Measurements from ENCODE around the gene CARD8. TPM values are rescaled to one million over a fixed set of nuclear protein-coding genes. Genes with fewer than 3 reads are reported as not detected.

Gene CARD8
- total RNA-seq, 1 experiment from 2014 or later: 8.7 TPM

DNA sequence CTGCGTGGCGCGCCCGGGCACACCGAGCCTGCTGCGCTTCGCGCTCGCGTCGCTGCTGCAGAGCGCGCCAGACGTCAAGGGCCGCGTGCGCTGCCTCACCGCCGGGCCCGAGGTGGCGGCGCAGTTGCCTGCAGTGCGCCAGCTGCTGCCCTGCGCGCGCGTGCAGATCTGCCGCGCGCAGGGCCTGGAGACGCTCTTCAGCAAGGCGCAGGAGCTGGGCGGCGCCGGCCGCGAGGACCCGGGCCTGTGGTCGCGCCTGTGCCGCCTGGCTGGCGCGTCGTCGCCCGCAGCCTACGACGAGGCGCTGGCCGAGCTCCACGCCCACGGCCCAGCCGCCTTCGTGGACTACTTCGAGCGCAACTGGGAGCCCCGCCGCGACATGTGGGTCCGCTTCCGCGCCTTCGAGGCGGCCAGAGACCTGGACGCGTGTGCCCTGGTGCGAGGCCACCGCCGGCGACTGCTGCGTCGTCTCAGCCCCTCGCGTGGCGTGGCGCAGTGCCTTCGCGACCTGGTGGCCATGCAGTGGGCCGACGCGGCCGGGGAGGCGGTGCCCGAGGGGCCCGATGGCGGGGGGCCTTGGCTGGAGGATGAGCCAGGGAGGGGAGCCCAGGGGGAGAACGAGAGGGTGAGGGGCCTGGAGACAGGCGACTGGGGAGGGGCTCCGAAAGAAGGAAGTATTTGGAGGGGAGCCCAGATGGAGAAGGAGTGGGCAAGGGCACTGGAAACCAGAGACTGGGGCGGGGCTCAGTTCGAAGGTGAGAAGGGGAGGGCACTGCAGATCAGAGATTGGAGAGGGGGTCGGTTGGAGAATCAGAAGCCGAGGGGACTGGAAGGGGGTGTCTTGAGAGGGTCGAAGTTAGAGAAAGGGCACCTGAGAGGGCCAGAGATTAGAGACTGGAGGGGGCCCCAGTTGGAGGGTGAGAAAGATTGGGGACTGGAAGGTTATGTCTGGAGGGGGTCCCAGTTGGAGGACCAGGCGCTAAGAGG lies 60.6 kb downstream of the CARD8 start:
- ChIA-PET CTCF (no interaction called here), POLR2A (ENCODE audit: unreplicated experiment) (interaction anchor here (0.6 kb wide), 1 partner anchor 7 kb away, joined by 3 read pairs; no protein-coding TSS in a partner anchor)
- TF ChIP-seq, protein P1, sequence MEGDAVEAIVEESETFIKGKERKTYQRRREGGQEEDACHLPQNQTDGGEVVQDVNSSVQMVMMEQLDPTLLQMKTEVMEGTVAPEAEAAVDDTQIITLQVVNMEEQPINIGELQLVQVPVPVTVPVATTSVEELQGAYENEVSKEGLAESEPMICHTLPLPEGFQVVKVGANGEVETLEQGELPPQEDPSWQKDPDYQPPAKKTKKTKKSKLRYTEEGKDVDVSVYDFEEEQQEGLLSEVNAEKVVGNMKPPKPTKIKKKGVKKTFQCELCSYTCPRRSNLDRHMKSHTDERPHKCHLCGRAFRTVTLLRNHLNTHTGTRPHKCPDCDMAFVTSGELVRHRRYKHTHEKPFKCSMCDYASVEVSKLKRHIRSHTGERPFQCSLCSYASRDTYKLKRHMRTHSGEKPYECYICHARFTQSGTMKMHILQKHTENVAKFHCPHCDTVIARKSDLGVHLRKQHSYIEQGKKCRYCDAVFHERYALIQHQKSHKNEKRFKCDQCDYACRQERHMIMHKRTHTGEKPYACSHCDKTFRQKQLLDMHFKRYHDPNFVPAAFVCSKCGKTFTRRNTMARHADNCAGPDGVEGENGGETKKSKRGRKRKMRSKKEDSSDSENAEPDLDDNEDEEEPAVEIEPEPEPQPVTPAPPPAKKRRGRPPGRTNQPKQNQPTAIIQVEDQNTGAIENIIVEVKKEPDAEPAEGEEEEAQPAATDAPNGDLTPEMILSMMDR (conservative IDR thresholded peaks at IDR 0.05; ENCODE audit: low read depth, low read length): no peak
- no peak for TF ChIP-seq EZH2 (IDR thresholded peaks at IDR 0.05; ENCODE audit: low read length, unreplicated experiment)
- no peak for TF ChIP-seq EZH2phosphoT487 (IDR thresholded peaks at IDR 0.05; ENCODE audit: borderline replicate concordance, low read length)
- Histone ChIP-seq H3K9ac (ENCODE audit: low read length) (no peak overlapping the region), H3K4me1 (ENCODE audit: insufficient read depth, low read length) (peaks cover 6% of the 10 kb centered on the region), H3K27me3 (ENCODE audit: low read length) (no peaks in the 10 kb centered on the region), H2AFZ (ENCODE audit: low read length) (no peak overlapping the region), H3K9me3 (ENCODE audit: low read length) (no peaks in the 10 kb centered on the region), H3K4me2 (ENCODE audit: low read length) (no peak overlapping the region), H3K4me3 (ENCODE audit: low read length) (no peak overlapping the region), H3K79me2 (ENCODE audit: low read length) (no peaks in the 10 kb centered on the region), H3K27ac (ENCODE audit: low read length) (no peak overlapping the region), H3K9me2 (replicated peaks; ENCODE audit: low read length) (no peaks in the 10 kb centered on the region), H3K36me3 (ENCODE audit: low read depth, low read length) (no peaks in the 10 kb centered on the region), H4K20me1 (ENCODE audit: low read length) (no peaks in the 10 kb centered on the region), H3F3A (ENCODE audit: low read length, unreplicated experiment) (no peaks in the 10 kb centered on the region)
- intact Hi-C loops (cut with micrococcal nuclease): no loop called here
- no TSS peak for BruUV-seq (replicated peaks)
- ATAC-seq (no peak), DNase-seq (no peak)

DNA sequence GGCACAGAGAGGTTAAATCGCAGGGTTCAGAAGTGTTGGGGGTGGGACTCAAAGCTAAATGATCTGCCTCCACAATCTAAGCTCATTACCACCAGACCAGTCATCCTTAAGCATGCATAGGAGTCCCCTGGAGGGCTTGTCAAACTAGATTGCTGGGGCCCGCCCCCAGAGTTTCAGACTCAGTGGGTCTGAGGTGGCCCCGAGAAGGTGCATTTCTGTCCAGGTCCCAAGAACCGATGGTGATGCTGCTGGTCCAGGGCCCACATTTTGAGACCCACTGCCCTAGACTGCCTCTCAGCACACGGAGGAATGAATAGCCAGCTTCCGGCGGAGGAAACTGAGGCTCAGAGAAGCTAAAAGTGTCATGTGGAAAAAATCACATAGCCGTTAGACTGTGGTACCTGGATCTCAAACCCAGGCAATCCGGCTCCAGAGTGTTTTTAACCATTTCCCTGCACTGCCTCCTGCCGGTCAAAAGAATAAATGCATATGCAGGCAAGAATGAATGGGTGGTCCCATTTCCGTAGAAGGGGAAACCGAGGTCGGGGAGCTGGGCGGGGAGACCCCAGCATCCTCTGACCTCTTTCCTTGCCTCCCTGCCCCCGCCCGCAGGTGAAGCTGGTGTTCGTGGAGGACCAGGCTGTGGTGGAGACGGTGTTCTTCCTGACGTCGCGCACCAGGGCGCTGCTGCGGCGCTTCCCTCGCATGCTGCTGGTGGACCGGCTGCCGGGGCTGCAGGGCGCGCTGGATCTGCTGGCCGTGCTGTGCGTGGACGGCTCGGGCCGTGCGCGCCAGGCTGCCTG lies 61.5 kb downstream of the CARD8 start:
- no peaks in the 10 kb centered on the region for H3K36me3 ChIP-seq (ENCODE audit: low read depth, low read length)
- no peak overlapping the region for H2AFZ ChIP-seq (ENCODE audit: low read length)
- DNase-seq (no peak), ATAC-seq (no peak)
- no peak overlapping the region for H3K4me3 ChIP-seq (ENCODE audit: low read length)
- H4K20me1 ChIP-seq (ENCODE audit: low read length): no peaks in the 10 kb centered on the region
- POLR2A ChIA-PET (ENCODE audit: unreplicated experiment): no interaction called here
- no peaks in the 10 kb centered on the region for H3K79me2 ChIP-seq (ENCODE audit: low read length)
- no peaks in the 10 kb centered on the region for H3K27me3 ChIP-seq (ENCODE audit: low read length)
- no peak overlapping the region for H3K4me2 ChIP-seq (ENCODE audit: low read length)
- TF ChIP-seq, protein P1 (conservative IDR thresholded peaks at IDR 0.05; ENCODE audit: low read depth, low read length): no peak; the same call in 1 of the 2 replicates
- no peak for TF ChIP-seq EZH2 (IDR thresholded peaks at IDR 0.05; ENCODE audit: low read length, unreplicated experiment)
- peaks cover 11% of the 10 kb centered on the region for H3K4me1 ChIP-seq (ENCODE audit: insufficient read depth, low read length)
- H3F3A ChIP-seq (ENCODE audit: low read length, unreplicated experiment): no peaks in the 10 kb centered on the region
- H3K9me2 ChIP-seq (replicated peaks; ENCODE audit: low read length): no peaks in the 10 kb centered on the region
- H3K9me3 ChIP-seq (ENCODE audit: low read length): no peaks in the 10 kb centered on the region
- intact Hi-C loops (cut with micrococcal nuclease): no loop called here
- CTCF ChIA-PET: no interaction called here
- no peak overlapping the region for H3K27ac ChIP-seq (ENCODE audit: low read length)
- no peak overlapping the region for H3K9ac ChIP-seq (ENCODE audit: low read length)
- no TSS peak for BruUV-seq (replicated peaks)
